GM21423 (cell line): ENCODE measurements around the gene SKAP1.
A peak's percentile ranks its signal among the peaks of the same experiment; 100 is the strongest.
"Not testable (repeated sequence)": the region's sequence is repeated elsewhere in the genome, so short reads cannot be mapped to it uniquely, and the experiment has no call there.

Experiments
- ATAC-seq: cut with Tn5 transposase; IDR thresholded peaks from one replicate; pipeline ENCODE4 v1.9.1; 2021; ENCODE audit warnings: mild to moderate bottlenecking, moderate library complexity; ENCODE audit not compliant: unreplicated experiment

The SKAP1 gene

DNA sequence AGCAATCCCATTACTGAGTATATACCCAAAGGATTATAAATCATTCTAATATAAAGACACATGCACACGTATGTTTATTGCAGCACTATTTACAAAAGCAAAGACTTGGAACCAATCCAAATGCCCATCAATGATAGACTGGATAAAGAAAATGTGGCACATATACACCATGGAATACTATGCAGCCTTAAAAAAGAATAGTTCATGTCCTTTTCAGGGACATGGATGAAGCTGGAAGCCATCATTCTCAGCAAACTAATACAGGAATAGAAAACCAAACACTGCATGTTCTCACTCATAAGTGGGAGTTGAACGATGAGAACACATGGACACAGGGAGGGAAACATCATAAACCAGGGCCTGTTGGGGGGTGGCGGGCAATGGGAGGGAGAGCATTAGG, 19.3 kb upstream of the SKAP1 start:
- not testable (repeated sequence) for ATAC-seq

DNA sequence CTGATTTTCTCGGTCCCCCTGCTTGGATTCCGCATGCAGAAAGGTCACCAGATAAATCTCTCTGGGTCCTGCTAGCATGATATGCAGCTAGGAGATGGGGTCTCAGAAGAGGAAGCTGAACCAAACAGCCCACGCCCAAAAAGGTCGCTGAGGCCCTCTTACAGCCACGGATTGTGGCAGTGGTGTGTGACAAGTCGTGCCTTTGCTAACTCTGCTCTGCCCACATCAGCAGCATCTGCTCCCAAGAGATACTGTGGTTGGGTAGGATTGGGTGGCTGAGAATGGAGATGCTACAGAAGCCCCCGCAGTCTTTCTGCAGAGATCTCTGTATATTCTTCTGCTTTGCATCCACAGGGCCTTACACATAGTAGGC, 15.2 kb upstream of the SKAP1 start:
- no peak for ATAC-seq

GRCh38 chr17:48444516-48445247, 14.7 kb upstream of the SKAP1 start:
- no peak for ATAC-seq

GRCh38 chr17:48443712-48444111, 13.7 kb upstream of the SKAP1 start:
- no peak for ATAC-seq

DNA sequence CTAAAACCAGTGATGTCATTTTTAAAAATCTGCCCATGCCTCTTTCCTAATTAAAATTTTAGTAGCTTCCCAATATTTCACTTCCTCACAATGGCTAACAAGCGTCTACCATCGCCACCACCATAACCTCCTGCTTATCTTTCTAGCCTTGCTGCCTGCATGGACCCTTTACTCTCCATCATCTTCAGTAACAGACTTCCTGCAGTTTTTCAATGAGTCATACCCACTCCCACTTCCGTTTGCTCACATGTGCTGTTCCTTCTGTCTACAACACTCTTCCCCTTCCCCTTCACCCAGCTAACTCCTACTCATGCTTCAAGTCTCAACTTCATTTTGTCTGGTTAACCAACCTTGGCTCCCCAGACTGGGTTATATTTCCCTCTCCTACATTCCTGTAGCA, 12.8 kb upstream of the SKAP1 start:
- ATAC-seq, result no peak

DNA sequence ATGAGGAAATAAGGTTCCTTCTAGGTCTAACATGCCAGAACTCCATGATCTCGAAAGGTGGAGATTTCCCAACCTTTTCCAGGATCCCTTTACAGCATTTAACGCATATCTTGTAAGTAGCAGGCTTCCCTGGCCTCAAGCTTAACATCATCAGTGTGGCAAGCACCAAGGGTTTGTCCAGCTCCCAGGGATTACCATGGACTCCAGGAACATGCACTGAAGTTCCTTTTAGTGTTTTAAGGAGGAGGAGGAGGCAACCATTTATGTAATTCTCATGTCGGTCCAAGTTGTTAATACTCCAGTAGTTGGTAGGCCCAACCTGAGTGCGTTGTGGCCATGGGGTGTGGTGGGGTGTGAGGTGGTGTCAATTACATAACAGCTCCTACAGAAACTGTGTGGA, 11.8 kb upstream of the SKAP1 start:
- ATAC-seq, result no peak

- ATAC-seq, result peak; percentile 64
These were observed 11.3 kb upstream of the SKAP1 start for GRCh38 chr17:48441231-48441711.

- ATAC-seq, result no peak
These were observed 10.7 kb upstream of the SKAP1 start for GRCh38 chr17:48440669-48441068.

DNA sequence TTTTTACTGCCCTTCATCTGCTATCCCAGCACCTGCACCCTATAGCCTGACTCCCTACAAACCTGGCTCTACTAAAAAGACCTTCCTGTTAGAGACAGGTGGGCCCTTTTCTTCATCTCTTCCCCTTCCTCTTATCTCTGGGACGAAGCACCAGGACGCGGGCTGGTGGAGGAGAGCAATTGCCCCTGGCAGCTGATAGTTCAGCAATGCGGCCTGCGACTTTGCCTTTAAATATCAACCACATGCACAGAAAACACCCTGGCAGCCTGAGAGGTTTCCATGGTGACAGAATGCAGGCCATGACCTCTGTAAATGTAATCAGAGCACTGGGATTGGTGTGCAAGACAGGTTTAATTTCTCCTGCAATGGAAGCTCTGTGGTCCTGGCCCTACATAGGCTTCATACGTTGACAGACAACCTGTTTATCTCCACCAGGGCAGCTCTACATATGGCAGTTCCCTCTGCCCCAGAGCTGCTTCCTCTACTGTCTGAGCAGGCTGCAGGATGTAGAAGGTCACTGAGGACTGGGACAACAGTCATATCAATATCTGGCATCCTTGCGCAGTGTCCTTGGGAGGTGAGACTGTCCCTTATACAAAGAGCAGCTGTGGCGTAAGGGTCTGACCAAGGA, 10.0 kb upstream of the SKAP1 start:
- ATAC-seq, result no peak

DNA sequence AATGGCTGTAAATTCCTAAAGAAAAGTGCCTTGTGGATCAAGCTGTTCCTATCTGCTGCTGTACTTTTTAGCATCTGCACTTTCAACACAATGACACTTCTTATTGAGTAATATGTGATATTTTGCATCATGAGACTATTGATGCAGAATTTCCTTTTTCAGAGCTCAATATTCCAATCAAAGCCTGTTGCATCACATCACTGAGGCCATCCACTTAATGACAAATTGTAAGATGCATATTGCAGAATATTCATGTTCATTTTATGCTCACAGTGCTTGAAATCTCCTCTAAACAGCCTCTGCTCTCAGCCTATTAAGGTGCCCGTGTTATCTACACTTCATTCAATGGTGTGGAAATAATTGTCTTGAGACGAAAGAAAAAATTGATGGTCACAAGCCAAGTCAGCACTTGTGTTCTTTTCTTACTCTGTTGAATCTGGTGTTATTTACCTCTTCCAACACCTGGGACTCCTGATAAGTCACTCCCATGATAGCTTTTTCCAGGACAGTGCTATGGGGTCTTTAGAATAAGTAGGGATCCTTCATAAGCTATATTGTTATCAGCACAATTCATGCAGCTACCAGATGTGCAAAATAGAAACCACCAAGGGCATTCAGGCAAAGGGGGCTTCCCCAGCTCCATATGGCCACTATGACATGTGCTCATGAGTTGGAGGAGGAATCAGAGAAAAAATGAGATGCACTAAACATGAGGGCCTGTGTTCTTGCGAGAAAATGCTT, 9.3 kb upstream of the SKAP1 start:
- ATAC-seq, result no peak

- ATAC-seq, result no peak
These were observed 8.6 kb upstream of the SKAP1 start for GRCh38 chr17:48438516-48439061.

DNA sequence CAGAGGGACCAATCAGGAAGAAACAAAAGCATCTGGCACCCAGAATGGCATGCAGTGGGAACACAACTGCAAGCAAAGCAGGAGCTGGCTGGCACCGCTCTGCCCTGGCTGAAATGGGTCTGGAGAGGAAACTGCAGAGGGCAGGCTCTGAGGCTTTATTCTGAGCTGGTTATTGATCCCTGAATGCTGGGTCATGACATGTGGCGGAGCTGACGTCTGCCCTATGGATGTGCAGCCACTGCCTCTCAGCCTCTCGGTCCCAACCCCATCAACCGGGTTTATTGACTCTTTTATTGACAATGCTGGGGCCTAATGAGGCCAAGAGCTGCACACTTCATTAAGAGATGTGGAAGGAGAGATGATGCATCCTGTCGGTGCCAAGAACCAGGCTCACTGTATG, 3.9 kb upstream of the SKAP1 start:
- no peak for ATAC-seq

DNA sequence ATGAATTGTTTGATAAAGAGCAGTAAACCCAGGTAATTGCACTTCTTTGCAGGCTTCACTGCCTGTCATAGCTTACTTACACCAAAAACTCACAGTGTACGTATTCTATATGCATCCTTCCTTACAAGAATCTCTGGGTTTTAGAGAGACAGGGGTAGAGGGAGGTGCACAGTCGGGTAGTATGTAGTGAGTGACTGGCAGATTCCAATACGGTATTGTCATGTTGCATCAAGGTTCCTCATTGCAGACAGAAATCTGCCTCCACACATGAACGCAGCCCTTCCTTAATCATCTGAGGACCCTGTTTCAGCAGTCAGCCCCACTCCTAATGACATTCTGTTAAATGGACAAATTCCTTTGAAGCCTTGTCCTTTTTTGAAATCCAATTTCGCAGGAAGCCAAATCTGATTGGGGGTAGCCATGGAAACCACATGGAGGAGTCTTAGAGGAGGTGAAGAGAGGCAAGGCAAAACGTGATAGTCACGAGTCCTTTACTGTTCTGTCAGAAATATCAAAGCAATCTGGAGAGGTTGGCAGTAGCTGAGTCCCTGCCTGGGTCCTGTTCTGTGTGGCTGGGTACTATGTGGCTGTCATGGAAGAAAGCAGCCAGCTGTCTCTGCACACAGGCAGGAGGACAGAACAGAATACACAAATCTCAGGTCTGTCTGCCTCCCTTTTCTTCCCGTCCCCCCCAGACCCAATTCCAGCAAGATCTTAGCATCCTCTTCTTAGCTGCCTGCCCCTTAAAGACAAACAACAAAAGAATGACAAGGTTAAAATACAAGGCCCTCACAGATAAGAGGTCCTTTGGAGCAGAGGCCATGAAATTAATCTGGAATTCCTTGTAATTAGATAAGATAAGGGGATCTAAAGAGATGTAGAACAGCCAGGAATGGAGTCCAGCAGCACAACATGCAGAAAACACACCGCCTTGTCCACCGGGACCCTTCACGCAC, 3.1 kb upstream of the SKAP1 start:
- no peak for ATAC-seq

DNA sequence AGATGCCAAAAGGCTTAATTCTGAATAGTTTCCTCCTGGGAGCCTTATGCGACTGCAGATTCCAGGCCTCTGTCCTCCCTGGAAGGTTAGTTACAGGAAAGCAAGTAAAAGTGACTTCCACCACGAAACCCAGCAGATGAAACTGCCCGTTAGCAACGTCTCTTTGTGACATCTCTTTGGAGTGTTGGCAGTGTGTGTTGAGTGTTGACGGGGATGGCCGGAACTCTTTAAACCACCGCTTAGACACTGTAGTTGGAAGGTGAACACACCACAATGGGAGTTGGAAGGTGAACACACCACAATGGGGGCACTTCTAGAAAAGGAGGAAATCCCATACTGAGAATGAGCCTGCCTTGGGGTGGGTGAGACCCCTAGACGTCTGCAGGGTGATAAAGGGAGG, 858 bp downstream of the SKAP1 start:
- ATAC-seq, result no peak

- ATAC-seq, result peak; percentile 51
These were observed 2.4 kb downstream of the SKAP1 start for GRCh38 chr17:48427598-48427997.

- ATAC-seq, result no peak
These were observed 3.1 kb downstream of the SKAP1 start for GRCh38 chr17:48426761-48427500.

GRCh38 chr17:48426019-48426665, 3.9 kb downstream of the SKAP1 start:
- ATAC-seq, result no peak

DNA sequence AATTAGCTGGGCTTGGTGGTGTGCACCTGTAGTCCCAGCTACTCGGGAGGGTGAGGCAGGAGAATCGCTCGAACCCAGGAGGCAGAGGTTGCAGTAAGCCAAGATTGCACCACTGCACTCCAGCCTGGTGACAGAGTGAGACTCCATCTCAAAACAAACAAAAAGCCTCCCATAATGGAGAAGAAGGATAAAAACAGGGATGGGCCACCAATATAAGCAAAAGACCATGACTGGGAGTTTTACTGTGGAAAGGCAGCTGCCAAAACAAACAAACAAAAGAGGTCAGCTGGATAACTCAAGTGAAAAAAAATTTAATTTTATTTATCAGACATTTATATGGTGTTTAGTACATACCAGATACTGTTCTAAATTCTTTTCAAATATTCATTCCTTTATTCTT, 8.0 kb downstream of the SKAP1 start:
- not testable (repeated sequence) for ATAC-seq

DNA sequence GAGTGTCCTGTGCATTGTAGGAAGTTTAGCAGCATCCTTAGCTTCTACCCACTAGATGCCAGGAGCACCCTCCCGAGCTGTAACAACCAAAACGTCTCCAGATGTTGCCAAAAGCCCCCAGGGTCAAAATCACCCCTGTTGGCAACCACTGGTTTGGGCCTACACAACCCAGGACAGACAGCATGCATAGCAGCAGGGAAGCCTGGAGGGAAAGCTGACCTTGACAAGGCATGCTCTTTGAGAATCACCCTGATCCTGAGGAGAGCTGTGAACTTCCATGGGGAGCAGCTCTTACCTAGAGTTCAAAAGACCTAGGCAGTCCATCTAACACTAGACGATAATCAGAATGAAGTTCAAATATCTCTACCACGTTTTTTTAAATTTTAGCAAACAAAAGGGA, 9.2 kb downstream of the SKAP1 start:
- ATAC-seq, result no peak
